Heart left ventricle (tissue), 16 donors: ENCODE data around the gene C2orf92. TPM values are rescaled to one million over a fixed set of nuclear protein-coding genes. Genes with fewer than 3 reads are reported as not detected.

Experiments used
- ATAC-seq, 4 donors: fragments of 200-7000 bp; cut with Tn5 transposase; one replicate each; pipeline ENCODE4 v1.9.1; 2020 to 2022; ENCODE audit warnings: moderate library complexity in 4 of 4, mild to moderate bottlenecking in 3 of 4, moderate number of reproducible peaks in 1 of 4
- DNase-seq, 5 donors: peaks; one replicate each; pipeline ENCODE4 v3.0.0-alpha.2; 2020
- H3K27ac ChIP-seq, 12 donors: fragments of 200-600 bp; sonication (generic) in 4 of 12; one replicate each; pipeline versions ENCODE4 v1.5.0 to v1.8.0; 2016 to 2022; ENCODE audit warnings: mild to moderate bottlenecking in 2 of 12
- H3K27me3 ChIP-seq, 9 donors: fragments of 200-600 bp; sonication (generic) in 2 of 9; one replicate each; pipeline versions ENCODE4 v1.5.1 to v1.8.0; 2016 to 2022; ENCODE audit warnings: mild to moderate bottlenecking in 3 of 9
- H3K36me3 ChIP-seq, 9 donors: fragments of 200-600 bp; sonication (generic) in 2 of 9; one replicate each; pipeline versions ENCODE4 v1.5.0 to v1.8.0; 2018 to 2022; ENCODE audit warnings: mild to moderate bottlenecking in 2 of 9
- H3K4me1 ChIP-seq, 12 donors: fragments of 200-600 bp; sonication (generic) in 4 of 12; one replicate each; pipeline versions ENCODE4 v1.5.0 to v1.8.0; 2016 to 2022; ENCODE audit warnings: mild to moderate bottlenecking in 3 of 12
- H3K4me3 ChIP-seq, 12 donors: fragments of 200-600 bp; sonication (generic) in 4 of 12; one replicate each; pipeline versions ENCODE4 v1.5.0 to v1.8.0; 2017 to 2022; ENCODE audit warnings: mild to moderate bottlenecking in 9 of 12, moderate library complexity in 4 of 12
- H3K9me3 ChIP-seq, 12 donors: fragments of 200-600 bp; sonication (generic) in 4 of 12; one replicate each; pipeline versions ENCODE4 v1.5.0 to v1.8.0; 2016 to 2022; ENCODE audit warnings: mild to moderate bottlenecking in 1 of 12
- CTCF ChIP-seq, 12 donors: fragments of 200-600 bp; sonication (generic) in 4 of 12; IDR thresholded peaks; one replicate each; pipeline versions ENCODE4 v1.5.0 to v1.8.0; 2018 to 2022; ENCODE audit warnings: antibody characterized with exemption in 12 of 12, mild to moderate bottlenecking in 5 of 12
- POLR2A ChIP-seq, 2 donors: fragments of 450-650 bp; IDR thresholded peaks; one replicate each; pipeline ENCODE4 v1.6.1; 2017; ENCODE audit warnings: antibody characterized with exemption in 2 of 2, mild to moderate bottlenecking in 2 of 2, moderate library complexity in 2 of 2
- WGBS, 4 donors: extraction: QIAGEN DNeasy Blood & Tissue Kit in 2 of 4; methylation state at CpG; one replicate each; pipeline versions ENCODE4 v1.1.5 to v1.1.7; 2013 to 2018; 5-methylcytosine and 5-hydroxymethylcytosine counted together
- intact Hi-C, 10 donors: fragments of 100-400 bp; cut with DNase I; formaldehyde crosslinking; loops; one replicate each; pipeline versions ENCODE4 v1.11.1 to v1.14.2; 2022
- polyA plus RNA-seq, 2 donors: library from polyadenylated mRNA; stranded (reverse); fragments of 200-250 nt; gene quantifications; one replicate each; pipeline ENCODE4 v1.2.3, GENCODE V29; 2013
- total RNA-seq, 9 donors: library from RNA; depleted of rRNA in 2 of 9; stranded (reverse); fragments of >200 nt in 2 of 9; fragmentation: NEBNext Ultra II Directional in 3 of 9; extraction: Animal tissue kit (Norgen Biotek cat#: 25700) in 3 of 9; gene quantifications; one replicate each; pipeline versions ENCODE4 v1.1.0 to v1.2.4, GENCODE V29; 2016 to 2023
- donor health status: ischemic (EF 13 %, LVEDD 7.1; RV severe dilation, severe dysfunction).
- donor health status: healthy with polysubstance abuse.
- donor health status: DM: no; HTN: yes; CAD: no.
- donor health status: DM: no; HTN: no; CAD: no.
- donor health status: ischemic (EF 25% LVEDD 6.9; RV normal size, moderate dysfunction).
- donor health status: ischemic (EF 25% LVEDD 5.7; RV mildly dilated, moderate dysfunction).
- donor health status: healthy.
- donor health status: DM: yes; HTN: yes; CAD: no.
- donor health status: ischemic (EF 35%, LVEDD 5.7; RV mildly dilated, moderate dysfunction).
- donor health status: nonischemic (EF 11% LVEDD 7.7; RV severe dilation, severe dysfunction).
- donor health status: DM: yes; HTN: yes; CAD: no.
- donor health status: PGD.
- donor health status: ischemic (EF 29% LVEDD 5.4; RV normal size, mild dysfunction).
- donor health status: nonischemic (EF 23%, LVEDD 6.1; RV moderate dilation, normal function).

Gene C2orf92
- total and polyA plus RNA-seq, 11 donors, result 0.89 to 11.0 (median 2.4) TPM

GRCh38 chr2:97749581-97749980 lies 80.1 kb downstream of the C2orf92 start:
- 66 to 88% (median 78%) methylated on average over 5 of the region's 5 CpGs for WGBS, 4 donors
- DNase-seq (peak in 1 of 5 donors; percentile 16), ATAC-seq (no peak)
- Histone ChIP-seq H3K27me3 (no peaks in the 10 kb centered on the region), H3K27ac (no peak overlapping the region), H3K36me3 (peaks cover 0 to 15% (median 3%) of the 10 kb centered on the region in 9 donors), H3K4me3 (no peak overlapping the region), H3K9me3 (no peaks in the 10 kb centered on the region), H3K4me1 (peaks cover 0 to 31% (median 9%) of the 10 kb centered on the region in 12 donors)
- no peak for TF ChIP-seq CTCF (IDR thresholded peaks at IDR 0.05)
- TF ChIP-seq POLR2A (IDR thresholded peaks at IDR 0.05), result no peak
- intact Hi-C loops, result loop anchor here in 6 of 10 donors (2.0 to 5.0 kb wide), 5 partner anchors 37 to 49 kb away; partner anchors contain the start of gene ZAP70 (in 2 of the 6)

- Histone ChIP-seq H3K27ac (no peak overlapping the region), H3K4me1 (peaks cover 0 to 36% (median 9%) of the 10 kb centered on the region in 12 donors), H3K4me3 (no peak overlapping the region), H3K36me3 (peaks cover 0 to 15% (median 3%) of the 10 kb centered on the region in 9 donors), H3K9me3 (no peaks in the 10 kb centered on the region), H3K27me3 (no peaks in the 10 kb centered on the region)
- WGBS, 4 donors, result 93 to 98% (median 96%) methylated on average over 4 of the region's 4 CpGs
- ATAC-seq, result no peak
- TF ChIP-seq CTCF (IDR thresholded peaks at IDR 0.05), result no peak
- no peak for TF ChIP-seq POLR2A (IDR thresholded peaks at IDR 0.05)
- DNase-seq, result peak in 1 of 5 donors; percentile 24
- intact Hi-C loops, result loop anchor here in 1 of 10 donors (2.0 kb wide), 1 partner anchor 41 kb away; no protein-coding TSS in a partner anchor
These were observed 80.5 kb downstream of the C2orf92 start for GRCh38 chr2:97750017-97750416.

- peak; percentile 36 to 70 (median 53) for ATAC-seq
- Histone ChIP-seq H3K9me3 (no peaks in the 10 kb centered on the region), H3K4me1 (peaks cover 0 to 46% (median 12%) of the 10 kb centered on the region in 12 donors), H3K27me3 (no peaks in the 10 kb centered on the region), H3K4me3 (no peak overlapping the region), H3K27ac (no peak overlapping the region), H3K36me3 (peaks cover 0 to 30% (median 20%) of the 10 kb centered on the region in 9 donors)
- intact Hi-C loops, result loop anchor here in 1 of 10 donors (2.0 kb wide), 1 partner anchor 43 kb away; no protein-coding TSS in a partner anchor
- WGBS, 4 donors, result 26 to 37% (median 33%) methylated on average over 3 of the region's 3 CpGs
- TF ChIP-seq POLR2A (IDR thresholded peaks at IDR 0.05) (no peak), CTCF (IDR thresholded peaks at IDR 0.05) (no peak)
- peak in 1 of 5 donors; percentile 23 for DNase-seq
These were observed 82.2 kb downstream of the C2orf92 start for GRCh38 chr2:97751752-97752151.

Other genes starting within 250 kb of the C2orf92 start
- 1 to 10 TPM; 1.4 to 8.0 (median 4.1) TPM for gene ANKRD36B, start 79.8 kb upstream of the C2orf92 start, total RNA-seq
- 1 to 10 TPM; 1.2 to 5.4 TPM for gene ANKRD36B, start 79.8 kb upstream of the C2orf92 start, polyA plus RNA-seq
- gene COX5B, start 23.7 kb upstream of the C2orf92 start, total RNA-seq, result 1,000 to 10,000 TPM in 7 of 9 donors, 100 to 1,000 TPM in 2; 745 to 2,539 (median 1,214) TPM
- gene COX5B, start 23.7 kb upstream of the C2orf92 start, polyA plus RNA-seq, result 1,000 to 10,000 TPM; 1,226 to 4,214 TPM
- 10 to 100 TPM; 62.1 to 84.1 (median 74.9) TPM for gene ACTR1B, start 5.7 kb upstream of the C2orf92 start, total RNA-seq
- gene ACTR1B, start 5.7 kb upstream of the C2orf92 start, polyA plus RNA-seq, result 10 to 100 TPM; 48.7 to 94.9 TPM
- gene ZAP70, start 43.9 kb downstream of the C2orf92 start, total RNA-seq, result 10 to 100 TPM in 1 of 9 donors, 1 to 10 TPM in 2, under 1 TPM in 5, not detected in 1; 0.16 to 13.5 (median 0.87) TPM
- under 1 TPM; 0.58 to 0.65 TPM for gene ZAP70, start 43.9 kb downstream of the C2orf92 start, polyA plus RNA-seq